ENCODE data around the gene ANLN. TPM values are rescaled to one million over a fixed set of nuclear protein-coding genes. Genes with fewer than 3 reads are reported as not detected.

ANLN gene
- total RNA-seq, 2 donors from 2014 or later: 2.4 to 9.0 TPM

DNA sequence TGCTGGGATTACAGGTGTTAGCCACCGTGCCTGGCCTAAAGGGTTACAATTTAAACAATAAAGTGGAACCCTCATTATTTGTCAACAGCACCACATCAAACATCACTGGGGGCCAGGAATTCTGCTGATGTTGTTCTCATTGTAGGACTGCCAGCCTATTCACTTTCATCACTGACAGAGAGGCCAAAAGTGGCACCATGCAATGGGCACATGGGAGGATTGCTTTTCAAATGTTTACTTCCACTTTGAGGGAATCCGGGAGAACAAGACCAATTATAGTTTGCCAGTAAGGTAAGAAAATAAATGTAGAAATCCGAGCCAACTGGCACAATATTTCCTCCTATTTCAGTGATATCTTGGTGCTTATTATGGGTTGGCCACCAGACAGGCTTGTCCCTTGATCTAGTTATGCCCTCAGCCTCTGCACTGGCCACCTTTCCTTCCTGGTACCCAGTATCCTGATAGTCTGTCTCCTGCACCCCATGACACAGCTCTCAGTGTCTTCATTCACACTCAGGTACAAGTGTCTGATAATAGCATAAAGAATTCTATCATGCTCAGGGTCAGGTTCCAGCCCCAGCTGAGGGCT, 82.6 kb downstream of the ANLN start:
- Histone ChIP-seq H3K4me3 (no peak overlapping the region), H3K27ac (no peak overlapping the region), H3K36me3 (no peaks in the 10 kb centered on the region), H3K4me1 (no peaks in the 10 kb centered on the region), H3K27me3 (no peaks in the 10 kb centered on the region), H3K9me3 (no peaks in the 10 kb centered on the region)
- DNase-seq (ENCODE audit: low spot score): no peak
- TF ChIP-seq, protein P1, sequence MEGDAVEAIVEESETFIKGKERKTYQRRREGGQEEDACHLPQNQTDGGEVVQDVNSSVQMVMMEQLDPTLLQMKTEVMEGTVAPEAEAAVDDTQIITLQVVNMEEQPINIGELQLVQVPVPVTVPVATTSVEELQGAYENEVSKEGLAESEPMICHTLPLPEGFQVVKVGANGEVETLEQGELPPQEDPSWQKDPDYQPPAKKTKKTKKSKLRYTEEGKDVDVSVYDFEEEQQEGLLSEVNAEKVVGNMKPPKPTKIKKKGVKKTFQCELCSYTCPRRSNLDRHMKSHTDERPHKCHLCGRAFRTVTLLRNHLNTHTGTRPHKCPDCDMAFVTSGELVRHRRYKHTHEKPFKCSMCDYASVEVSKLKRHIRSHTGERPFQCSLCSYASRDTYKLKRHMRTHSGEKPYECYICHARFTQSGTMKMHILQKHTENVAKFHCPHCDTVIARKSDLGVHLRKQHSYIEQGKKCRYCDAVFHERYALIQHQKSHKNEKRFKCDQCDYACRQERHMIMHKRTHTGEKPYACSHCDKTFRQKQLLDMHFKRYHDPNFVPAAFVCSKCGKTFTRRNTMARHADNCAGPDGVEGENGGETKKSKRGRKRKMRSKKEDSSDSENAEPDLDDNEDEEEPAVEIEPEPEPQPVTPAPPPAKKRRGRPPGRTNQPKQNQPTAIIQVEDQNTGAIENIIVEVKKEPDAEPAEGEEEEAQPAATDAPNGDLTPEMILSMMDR (IDR thresholded peaks at IDR 0.05): no peak

DNA sequence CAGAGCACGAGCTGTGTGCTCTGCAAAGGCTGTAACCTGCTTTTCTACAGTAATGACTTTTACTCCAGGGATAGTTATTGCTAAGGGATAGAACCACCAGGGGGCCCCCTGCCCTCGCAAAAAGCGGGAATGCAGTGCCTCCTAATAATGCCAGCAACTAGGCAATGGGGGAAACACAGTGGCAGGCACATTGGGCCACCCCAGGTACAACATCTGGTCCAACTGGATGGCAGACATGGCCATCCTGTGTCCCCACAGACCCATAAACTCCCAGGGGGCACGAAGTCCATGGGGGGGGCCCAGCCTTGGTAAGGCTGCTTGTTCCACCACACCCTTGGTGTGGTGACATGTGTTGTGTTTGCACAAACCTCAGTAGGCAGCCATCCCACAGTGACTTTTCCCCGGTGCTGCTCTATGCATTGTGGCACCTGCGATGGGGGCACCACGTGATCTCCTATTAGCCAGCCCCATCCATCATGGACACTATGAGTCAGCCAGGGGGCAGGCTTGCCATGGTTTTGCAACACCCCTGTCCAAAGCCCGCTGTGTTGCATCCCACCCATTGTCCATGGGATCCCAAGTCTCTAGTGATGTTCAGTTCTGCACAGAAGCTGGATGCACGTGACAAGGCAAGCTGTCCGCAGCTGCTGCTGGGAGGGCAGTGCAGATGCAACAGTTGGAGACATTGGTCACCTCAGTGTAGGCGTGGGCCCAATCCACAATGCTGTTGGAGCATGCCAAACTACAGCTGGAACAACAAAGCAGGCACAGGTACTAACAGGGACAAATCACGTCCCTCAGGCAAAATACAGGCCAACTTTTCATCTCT, 84.0 kb downstream of the ANLN start:
- H3K4me3 ChIP-seq: no peak overlapping the region
- TF ChIP-seq, protein P1 (IDR thresholded peaks at IDR 0.05): peak in 1 of 2 donors; percentile 49
- H3K4me1 ChIP-seq: no peaks in the 10 kb centered on the region
- H3K27ac ChIP-seq: no peak overlapping the region
- H3K9me3 ChIP-seq: no peaks in the 10 kb centered on the region
- no peak for DNase-seq (ENCODE audit: low spot score)
- H3K27me3 ChIP-seq: no peaks in the 10 kb centered on the region
- no peaks in the 10 kb centered on the region for H3K36me3 ChIP-seq

- TF ChIP-seq, protein P1 (IDR thresholded peaks at IDR 0.05): no peak
- Histone ChIP-seq H3K4me1 (no peaks in the 10 kb centered on the region), H3K9me3 (no peaks in the 10 kb centered on the region), H3K36me3 (no peaks in the 10 kb centered on the region), H3K4me3 (no peak overlapping the region), H3K27ac (no peak overlapping the region), H3K27me3 (no peaks in the 10 kb centered on the region)
- DNase-seq (ENCODE audit: low spot score): no peak
Observed at GRCh38 chr7:36474283-36475010, 84.8 kb downstream of the ANLN start.

DNA sequence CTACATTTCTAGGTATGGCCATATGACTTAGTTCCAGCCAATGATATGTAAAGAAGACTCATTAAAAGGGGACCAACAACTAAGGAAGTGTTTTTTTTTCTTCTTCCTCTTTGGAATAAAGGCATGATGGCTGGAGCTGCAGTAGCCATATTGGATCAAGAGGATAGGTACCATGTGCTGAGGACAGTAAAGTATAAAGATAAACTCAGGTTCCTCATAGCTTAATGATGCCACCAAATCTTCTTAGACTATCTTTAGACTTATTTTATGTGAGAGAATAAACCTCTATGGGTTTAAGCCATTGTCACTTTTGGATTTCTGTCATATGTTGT, 85.3 kb downstream of the ANLN start:
- Histone ChIP-seq H3K4me1 (no peaks in the 10 kb centered on the region), H3K4me3 (no peak overlapping the region), H3K9me3 (no peaks in the 10 kb centered on the region), H3K27me3 (no peaks in the 10 kb centered on the region), H3K36me3 (no peaks in the 10 kb centered on the region), H3K27ac (no peak overlapping the region)
- TF ChIP-seq, protein P1 (IDR thresholded peaks at IDR 0.05): no peak
- DNase-seq (ENCODE audit: low spot score): no peak

DNA sequence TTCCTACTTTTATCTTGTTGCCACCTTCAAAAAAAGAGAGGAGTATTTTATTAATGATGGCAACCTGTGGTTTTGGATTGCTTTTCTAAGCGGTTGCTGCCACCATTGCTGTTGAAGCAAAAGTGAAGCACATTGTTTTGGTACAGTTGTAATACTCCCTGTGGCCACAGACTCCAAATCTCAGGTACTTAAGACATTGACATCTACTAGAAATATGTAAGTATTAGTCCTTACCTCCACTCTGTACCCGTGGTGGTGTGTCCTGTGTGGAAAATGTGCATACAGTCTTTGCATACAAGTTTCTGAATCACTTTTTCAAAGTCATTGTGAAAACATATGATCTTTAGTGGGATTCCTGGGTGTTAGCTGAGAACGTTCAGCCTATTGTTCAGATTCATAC, 85.7 kb downstream of the ANLN start:
- TF ChIP-seq, protein P1 (IDR thresholded peaks at IDR 0.05): no peak
- Histone ChIP-seq H3K27ac (no peak overlapping the region), H3K27me3 (no peaks in the 10 kb centered on the region), H3K36me3 (no peaks in the 10 kb centered on the region), H3K4me3 (no peak overlapping the region), H3K9me3 (no peaks in the 10 kb centered on the region), H3K4me1 (no peaks in the 10 kb centered on the region)
- DNase-seq (ENCODE audit: low spot score): no peak

All from right atrium auricular region (tissue), 2 donors.